Breast epithelium (tissue), 3 donors: ENCODE measurements around the gene PRMT1.

ENCODE experiments used
- CTCF ChIP-seq, 3 donors: fragments of 450-650 bp; IDR thresholded peaks; one replicate each; pipeline ENCODE4 v1.5.1; 2016 to 2017; ENCODE audit warnings: antibody characterized with exemption in 3 of 3, mild to moderate bottlenecking in 3 of 3, moderate library complexity in 3 of 3
- POLR2A ChIP-seq: fragments of 450-650 bp; IDR thresholded peaks from one replicate; pipeline ENCODE4 v1.6.1; 2016; ENCODE audit warnings: antibody characterized with exemption, mild to moderate bottlenecking, moderate library complexity
- POLR2AphosphoS5 ChIP-seq, 3 donors: sonication (generic); formaldehyde crosslinking; IDR thresholded peaks; one replicate each; pipeline ENCODE4 v1.6.1; 2017; ENCODE audit warnings: antibody characterized with exemption in 3 of 3

- no peak for TF ChIP-seq CTCF (IDR thresholded peaks at IDR 0.05)
- TF ChIP-seq POLR2A = no peak
- no peak for TF ChIP-seq POLR2AphosphoS5 (IDR thresholded peaks at IDR 0.05)
These were observed 9.5 kb downstream of the PRMT1 start for GRCh38 chr19:49686503-49687088.
